SK-N-MC (cell line): ENCODE data around the gene AVP.
"Not testable (repeated sequence)": the region's sequence is repeated elsewhere in the genome, so short reads cannot be mapped to it uniquely, and the experiment has no call there.

Source experiments
- EZH2 ChIP-seq: fragments of 200-600 bp; sonication (generic); IDR thresholded peaks from one replicate; pipeline ENCODE4 v1.6.1; 2017; ENCODE audit warnings: antibody characterized with exemption
- FOXP2 ChIP-seq: optimal IDR thresholded peaks from 2 replicates; pipeline ENCODE3; 2011; ENCODE audit warnings: mild to moderate bottlenecking, moderate library complexity; ENCODE audit not compliant: insufficient read depth; ENCODE audit errors: extremely low read length, control extremely low read depth
- POLR2AphosphoS5 ChIP-seq: IDR thresholded peaks from 2 replicates; pipeline ENCODE4 v1.6.1; 2012; ENCODE audit warnings: mild to moderate bottlenecking, low read depth, low read length, borderline replicate concordance

DNA sequence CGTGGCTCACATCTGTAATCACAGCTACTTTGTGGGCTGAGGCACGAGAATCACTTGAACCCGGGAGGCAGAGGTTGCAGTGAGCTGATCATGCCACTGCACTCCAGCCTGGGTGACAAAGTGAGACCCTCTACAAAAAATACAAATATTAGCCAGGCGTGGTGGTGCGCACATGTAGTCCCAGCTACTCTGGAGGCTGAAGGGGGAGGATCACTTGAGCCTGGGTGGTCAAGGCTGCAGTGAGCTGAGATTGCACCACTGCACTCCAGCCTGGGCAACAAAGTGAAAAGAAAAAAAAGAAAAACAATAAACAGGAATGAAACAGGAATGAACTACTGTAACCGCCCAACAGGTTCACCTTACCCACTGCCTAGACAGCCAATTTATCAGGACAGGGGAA, 20.4 kb downstream of the AVP start:
- TF ChIP-seq POLR2AphosphoS5, EZH2, FOXP2: not testable (repeated sequence)
